IgD-negative memory B cell (primary cell): Measurements from ENCODE around the gene SRSF4. TPM values are rescaled to one million over a fixed set of nuclear protein-coding genes. Genes with fewer than 3 reads are reported as not detected.
A peak's percentile ranks its signal among the peaks of the same experiment; 100 is the strongest.

Experiments used
- H3K27ac Mint-ChIP-seq, 3 donors: one replicate each; pipeline ENCODE4 v1.8.0; 2020 to 2022; ENCODE audit warnings: mild to moderate bottlenecking in 3 of 3, mixed read lengths in 3 of 3, moderate library complexity in 1 of 3
- H3K27me3 Mint-ChIP-seq: one replicate; pipeline ENCODE4 v1.8.0; 2021; ENCODE audit warnings: mixed read lengths
- H3K36me3 Mint-ChIP-seq: one replicate; pipeline ENCODE4 v1.8.0; 2020; ENCODE audit warnings: mild to moderate bottlenecking, mixed read lengths
- H3K4me1 Mint-ChIP-seq, 3 donors: one replicate each; pipeline ENCODE4 v1.8.0; 2020 to 2022; ENCODE audit warnings: mixed read lengths in 3 of 3, mild to moderate bottlenecking in 1 of 3
- H3K4me3 Mint-ChIP-seq, 4 donors: one replicate each; pipeline ENCODE4 v1.8.0; 2020 to 2022; ENCODE audit warnings: mild to moderate bottlenecking in 4 of 4, mixed read lengths in 4 of 4, moderate library complexity in 3 of 4
- H3K9me3 Mint-ChIP-seq, 3 donors: one replicate each; pipeline ENCODE4 v1.8.0; 2020 to 2021; ENCODE audit warnings: mixed read lengths in 3 of 3, mild to moderate bottlenecking in 1 of 3
- polyA plus RNA-seq: library from polyadenylated mRNA; unstranded; fragments of 300-500 nt; fragmentation: Illumina TruSeq; gene quantifications from one replicate; pipeline ENCODE4 v1.2.3, GENCODE V29; 2021

Gene SRSF4
- polyA plus RNA-seq, 1 donor from 2014 or later: 88.3 TPM

- peak overlapping the region in 2 of 3 donors; percentile 39 to 71 for H3K27ac Mint-ChIP-seq
- peak overlapping the region in 1 of 4 donors; percentile 24 for H3K4me3 Mint-ChIP-seq
- no peaks in the 10 kb centered on the region for H3K27me3 Mint-ChIP-seq
- H3K9me3 Mint-ChIP-seq: no peaks in the 10 kb centered on the region
- H3K36me3 Mint-ChIP-seq: peaks cover 6% of the 10 kb centered on the region
- peaks cover 5 to 10% (median 7%) of the 10 kb centered on the region in 3 donors for H3K4me1 Mint-ChIP-seq
Observed at GRCh38 chr1:29210278-29211085, 28.8 kb upstream of the SRSF4 start.

GRCh38 chr1:29209173-29209572 lies 27.5 kb upstream of the SRSF4 start:
- no peak overlapping the region for H3K4me3 Mint-ChIP-seq
- H3K4me1 Mint-ChIP-seq: peaks cover 5 to 10% (median 7%) of the 10 kb centered on the region in 3 donors
- H3K36me3 Mint-ChIP-seq: peaks cover 4% of the 10 kb centered on the region
- no peaks in the 10 kb centered on the region for H3K9me3 Mint-ChIP-seq
- H3K27me3 Mint-ChIP-seq: no peaks in the 10 kb centered on the region
- H3K27ac Mint-ChIP-seq: no peak overlapping the region

GRCh38 chr1:29208442-29208841 lies 26.7 kb upstream of the SRSF4 start:
- Mint-ChIP-seq H3K9me3 (no peaks in the 10 kb centered on the region), H3K27ac (no peak overlapping the region), H3K27me3 (no peaks in the 10 kb centered on the region), H3K4me1 (peaks cover 5 to 10% (median 7%) of the 10 kb centered on the region in 3 donors), H3K4me3 (no peak overlapping the region), H3K36me3 (peaks cover 4% of the 10 kb centered on the region)

DNA sequence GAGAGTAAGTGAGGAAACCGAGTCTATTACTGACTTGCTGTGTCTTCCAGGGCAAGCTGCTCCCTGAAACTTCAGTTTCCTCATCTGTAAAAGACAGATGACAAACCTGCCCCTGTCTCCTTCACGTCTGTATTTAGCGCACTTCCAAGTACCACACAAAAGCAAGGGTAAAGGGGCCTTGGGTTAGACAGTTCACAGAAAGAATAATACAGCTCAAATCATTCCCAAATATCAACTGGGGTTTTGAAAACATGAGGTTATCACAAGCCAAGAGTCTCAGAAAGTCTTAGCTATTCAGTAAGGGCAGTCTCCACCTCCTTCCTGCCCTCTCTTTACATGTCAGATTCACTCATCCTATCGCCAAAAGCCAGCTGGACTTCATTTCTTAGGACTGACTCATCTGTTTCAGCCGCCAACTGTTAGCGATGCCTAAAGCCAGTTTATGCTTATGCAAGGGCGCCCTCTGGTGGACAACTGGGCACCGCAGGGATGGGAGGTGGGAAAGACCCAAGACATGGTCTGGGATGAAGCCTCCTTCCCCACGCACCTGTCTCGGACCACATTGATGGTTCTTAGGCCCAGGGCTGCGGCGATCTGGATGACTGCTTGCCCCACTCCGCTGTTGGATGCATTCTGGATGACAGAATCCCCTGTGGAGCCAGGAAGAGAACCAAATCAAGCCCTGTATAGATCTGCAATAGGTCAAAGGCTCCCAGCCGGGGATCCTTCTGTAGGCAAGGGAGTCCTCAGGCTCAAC lies 21.1 kb upstream of the SRSF4 start:
- Mint-ChIP-seq H3K9me3 (no peaks in the 10 kb centered on the region), H3K4me3 (no peak overlapping the region), H3K27ac (no peak overlapping the region), H3K4me1 (no peaks in the 10 kb centered on the region), H3K36me3 (peaks cover 1% of the 10 kb centered on the region), H3K27me3 (no peaks in the 10 kb centered on the region)

DNA sequence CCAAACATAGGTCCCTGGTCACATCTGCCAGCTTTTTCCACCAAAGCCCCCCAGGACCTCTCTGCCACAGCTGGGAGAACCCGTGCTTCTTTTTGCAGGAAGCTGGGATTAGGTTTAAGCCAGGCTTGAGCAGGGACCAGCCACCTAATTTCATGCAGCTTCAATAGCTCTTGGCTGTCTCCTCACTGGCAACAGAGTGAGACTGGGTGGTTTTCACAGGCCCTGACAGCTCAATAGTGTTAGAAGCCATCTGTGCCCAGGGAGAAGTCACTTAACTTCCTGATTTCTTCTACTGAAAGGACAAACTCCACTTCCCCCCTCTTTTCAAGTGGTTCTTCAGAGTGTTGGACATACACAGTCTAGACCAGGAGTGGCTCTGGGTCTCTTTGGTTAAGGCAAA lies 20.4 kb upstream of the SRSF4 start:
- Mint-ChIP-seq H3K4me3 (no peak overlapping the region), H3K4me1 (no peaks in the 10 kb centered on the region), H3K27me3 (no peaks in the 10 kb centered on the region)

GRCh38 chr1:29201595-29202051 lies 19.9 kb upstream of the SRSF4 start:
- Mint-ChIP-seq H3K4me1 (no peaks in the 10 kb centered on the region), H3K9me3 (no peaks in the 10 kb centered on the region), H3K4me3 (no peak overlapping the region), H3K27ac (no peak overlapping the region), H3K27me3 (no peaks in the 10 kb centered on the region), H3K36me3 (peaks cover 1% of the 10 kb centered on the region)

More for the DNA sequence above, 20.4 kb upstream of the SRSF4 start:
- no peaks in the 10 kb centered on the region for H3K9me3 Mint-ChIP-seq
- peaks cover 1% of the 10 kb centered on the region for H3K36me3 Mint-ChIP-seq
- no peak overlapping the region for H3K27ac Mint-ChIP-seq

DNA sequence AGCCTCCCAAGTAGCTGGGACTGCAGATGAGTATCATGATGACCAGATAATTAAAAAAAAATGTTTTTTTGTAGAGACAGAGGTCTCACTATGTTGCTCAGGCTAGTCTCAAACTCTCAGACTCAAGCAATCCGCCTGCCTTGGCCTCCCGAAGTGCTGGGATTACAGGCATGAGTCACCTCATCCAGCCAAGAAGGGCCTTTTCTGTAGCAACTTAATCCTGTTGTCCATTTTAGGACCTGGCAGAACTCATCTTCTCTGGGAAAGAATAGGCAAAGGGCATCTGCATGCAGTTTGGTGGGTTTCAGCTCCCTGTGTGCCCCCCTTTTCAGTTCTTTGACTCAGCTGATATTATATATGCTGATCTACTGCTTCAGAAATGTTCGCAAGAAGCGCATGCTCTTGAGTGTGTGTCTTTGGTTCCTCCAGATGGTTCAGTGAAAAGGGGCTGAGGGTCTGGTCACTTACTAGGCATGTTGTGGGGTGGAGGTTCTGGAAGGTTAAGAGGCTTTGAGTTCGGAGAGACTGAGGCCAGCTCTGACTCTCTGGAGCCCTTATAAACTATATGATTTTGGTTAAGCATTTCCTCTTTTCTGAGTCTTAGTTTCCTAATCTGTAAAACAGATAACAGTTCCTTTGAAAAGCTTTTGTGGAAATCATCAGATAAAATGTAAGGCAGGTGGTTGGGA lies 19.4 kb upstream of the SRSF4 start:
- Mint-ChIP-seq H3K9me3 (no peaks in the 10 kb centered on the region), H3K4me1 (no peaks in the 10 kb centered on the region), H3K27ac (no peak overlapping the region), H3K4me3 (no peak overlapping the region), H3K36me3 (peaks cover 1% of the 10 kb centered on the region), H3K27me3 (no peaks in the 10 kb centered on the region)

DNA sequence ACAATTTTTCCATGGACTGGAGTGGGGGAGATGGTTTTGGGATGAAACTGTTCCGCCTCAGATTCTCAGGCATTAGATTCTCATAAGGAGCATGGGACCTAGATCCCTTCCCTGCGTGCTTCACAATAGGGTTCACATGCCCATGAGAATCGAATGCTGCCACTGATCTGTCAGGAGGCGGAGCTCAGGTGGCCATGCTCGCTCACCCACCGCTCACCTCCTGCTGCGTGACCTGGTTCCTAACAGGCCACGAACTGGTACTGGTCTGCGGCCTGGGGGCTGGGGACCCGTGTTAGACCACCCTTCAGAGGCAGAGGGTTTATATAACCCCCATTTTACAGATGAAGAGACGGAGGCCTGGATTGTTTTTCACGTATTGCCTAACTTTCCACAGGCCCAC lies 16.3 kb upstream of the SRSF4 start:
- H3K27me3 Mint-ChIP-seq: no peaks in the 10 kb centered on the region
- no peaks in the 10 kb centered on the region for H3K9me3 Mint-ChIP-seq
- H3K4me3 Mint-ChIP-seq: no peak overlapping the region
- no peak overlapping the region for H3K27ac Mint-ChIP-seq
- no peaks in the 10 kb centered on the region for H3K36me3 Mint-ChIP-seq
- no peaks in the 10 kb centered on the region for H3K4me1 Mint-ChIP-seq

DNA sequence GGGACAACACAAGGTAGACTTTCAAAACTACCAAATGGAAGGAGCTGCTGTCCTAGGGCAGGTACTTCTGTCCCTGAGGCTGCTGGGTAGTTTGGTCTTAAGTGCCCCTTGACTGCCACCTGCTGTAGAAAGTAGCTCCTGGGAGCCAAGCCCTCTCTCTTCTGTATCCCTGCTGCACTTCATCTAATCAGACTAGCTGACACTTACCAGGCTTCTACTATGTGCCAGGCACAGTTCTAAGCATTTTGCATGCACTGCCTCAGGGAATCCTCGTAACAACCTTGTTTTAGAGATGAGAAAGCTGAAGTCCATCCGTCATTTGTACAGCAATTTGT lies 15.9 kb upstream of the SRSF4 start:
- no peaks in the 10 kb centered on the region for H3K9me3 Mint-ChIP-seq
- no peaks in the 10 kb centered on the region for H3K36me3 Mint-ChIP-seq
- no peaks in the 10 kb centered on the region for H3K27me3 Mint-ChIP-seq
- no peak overlapping the region for H3K4me3 Mint-ChIP-seq
- no peak overlapping the region for H3K27ac Mint-ChIP-seq
- H3K4me1 Mint-ChIP-seq: no peaks in the 10 kb centered on the region

GRCh38 chr1:29196863-29197589 lies 15.3 kb upstream of the SRSF4 start:
- no peak overlapping the region for H3K4me3 Mint-ChIP-seq
- H3K27ac Mint-ChIP-seq: no peak overlapping the region
- no peaks in the 10 kb centered on the region for H3K27me3 Mint-ChIP-seq
- H3K4me1 Mint-ChIP-seq: no peaks in the 10 kb centered on the region
- H3K36me3 Mint-ChIP-seq: no peaks in the 10 kb centered on the region
- H3K9me3 Mint-ChIP-seq: no peaks in the 10 kb centered on the region

DNA sequence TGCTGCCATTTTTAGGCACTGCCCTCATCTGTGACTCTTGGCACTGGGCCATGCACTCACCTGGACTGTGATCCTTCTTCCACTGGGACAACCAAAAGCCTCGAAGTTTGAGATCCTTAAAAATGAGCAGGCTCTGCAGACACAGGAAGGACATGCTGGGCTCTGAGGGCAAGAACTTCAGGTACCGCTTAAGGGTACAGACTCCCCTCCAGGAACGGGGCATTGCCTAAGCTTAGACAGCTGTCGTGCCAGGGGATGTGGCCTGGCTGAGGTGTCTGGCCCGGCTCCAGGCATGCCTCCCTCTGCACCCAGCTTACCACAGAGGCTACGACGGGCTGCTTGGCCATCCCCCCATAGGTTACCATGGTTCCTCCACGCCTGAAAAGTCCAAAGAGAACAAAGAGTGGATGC lies 14.2 kb upstream of the SRSF4 start:
- Mint-ChIP-seq H3K9me3 (no peaks in the 10 kb centered on the region), H3K36me3 (no peaks in the 10 kb centered on the region), H3K4me1 (no peaks in the 10 kb centered on the region), H3K4me3 (no peak overlapping the region), H3K27me3 (no peaks in the 10 kb centered on the region), H3K27ac (no peak overlapping the region)

DNA sequence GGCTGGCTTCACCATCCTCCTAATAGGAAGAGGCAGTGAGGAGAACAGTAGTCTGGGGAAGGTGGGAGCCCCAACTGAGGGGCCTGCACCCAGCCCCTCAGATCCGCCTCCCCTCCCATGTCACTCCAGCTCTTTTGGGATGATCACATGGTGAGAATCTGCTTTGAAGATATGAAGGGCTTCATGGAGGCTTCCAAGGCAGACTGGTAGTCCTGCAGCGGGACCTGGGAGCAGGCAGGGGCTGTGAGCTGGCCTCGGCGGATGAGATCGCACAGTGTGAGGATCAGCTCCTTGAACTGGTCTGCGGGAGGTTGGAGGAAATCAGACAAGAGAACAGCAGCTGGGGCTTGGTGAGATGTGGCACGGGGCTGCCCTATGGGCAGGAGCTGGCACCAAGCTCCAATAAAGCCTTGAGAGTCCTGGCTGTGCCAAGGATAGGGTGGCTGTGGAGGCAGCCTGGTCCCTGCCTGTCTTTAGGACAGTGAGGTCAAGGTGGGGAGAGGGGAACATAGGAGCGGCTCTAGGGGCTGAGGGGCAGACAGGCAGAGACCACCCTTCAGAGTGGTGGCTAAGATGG lies 12.3 kb upstream of the SRSF4 start:
- H3K36me3 Mint-ChIP-seq: no peaks in the 10 kb centered on the region
- peak overlapping the region in 1 of 4 donors; percentile 23 for H3K4me3 Mint-ChIP-seq
- H3K27ac Mint-ChIP-seq: no peak overlapping the region

GRCh38 chr1:29190718-29191117 lies 9.0 kb upstream of the SRSF4 start:
- no peaks in the 10 kb centered on the region for H3K36me3 Mint-ChIP-seq
- H3K4me1 Mint-ChIP-seq: no peaks in the 10 kb centered on the region
- peak overlapping the region in 1 of 3 donors; percentile 50 for H3K27ac Mint-ChIP-seq
- no peaks in the 10 kb centered on the region for H3K27me3 Mint-ChIP-seq
- H3K9me3 Mint-ChIP-seq: no peaks in the 10 kb centered on the region
- no peak overlapping the region for H3K4me3 Mint-ChIP-seq

More for the DNA sequence above, 12.3 kb upstream of the SRSF4 start:
- Mint-ChIP-seq H3K4me1 (no peaks in the 10 kb centered on the region), H3K27me3 (no peaks in the 10 kb centered on the region), H3K9me3 (no peaks in the 10 kb centered on the region)

GRCh38 chr1:29186707-29187106 lies 5.0 kb upstream of the SRSF4 start:
- Mint-ChIP-seq H3K36me3 (no peaks in the 10 kb centered on the region), H3K4me3 (peak overlapping the region in 1 of 4 donors; percentile 81), H3K27ac (no peak overlapping the region), H3K9me3 (no peaks in the 10 kb centered on the region), H3K4me1 (peaks cover 4 to 14% (median 5%) of the 10 kb centered on the region in 3 donors), H3K27me3 (no peaks in the 10 kb centered on the region)
